C4-2B (cell line): ENCODE results near the gene RADIL.

ENCODE experiments used
- H3K27ac ChIP-seq: fragments of 450-650 bp; 2 replicates; pipeline ENCODE4 v1.5.1; 2017
- ZFX ChIP-seq: fragments of 450-650 bp; IDR thresholded peaks from 2 replicates; pipeline ENCODE4 v1.6.1; 2017
- TF ChIP-seq, protein P1 (sequence below): fragments of 450-650 bp; conservative IDR thresholded peaks from 2 replicates; pipeline ENCODE4 v1.5.1; 2017; ENCODE audit warnings: mild to moderate bottlenecking

The RADIL gene

DNA sequence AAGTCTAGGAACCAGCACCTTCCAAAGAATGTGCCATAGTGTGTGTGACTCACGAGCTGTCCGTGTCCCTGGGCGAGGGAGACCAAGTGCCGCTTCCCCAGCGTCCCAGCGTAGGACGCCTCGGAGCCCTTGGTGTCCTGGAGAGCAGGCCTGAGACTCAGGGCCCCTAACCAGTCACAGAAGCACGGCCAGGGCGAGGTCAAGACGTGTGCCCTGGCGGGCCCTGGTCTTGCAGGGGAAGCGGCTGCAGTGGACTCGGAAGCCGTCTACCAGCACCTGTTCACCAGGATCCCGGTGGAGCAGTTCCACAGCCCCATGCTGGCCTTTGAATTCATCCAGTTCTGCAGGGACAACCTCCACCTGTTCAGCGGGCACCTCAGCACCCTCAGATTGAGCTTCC is 97.5 kb downstream of the RADIL start:
- no peak overlapping the region for H3K27ac ChIP-seq
- no peak for TF ChIP-seq ZFX
- TF ChIP-seq, protein P1, sequence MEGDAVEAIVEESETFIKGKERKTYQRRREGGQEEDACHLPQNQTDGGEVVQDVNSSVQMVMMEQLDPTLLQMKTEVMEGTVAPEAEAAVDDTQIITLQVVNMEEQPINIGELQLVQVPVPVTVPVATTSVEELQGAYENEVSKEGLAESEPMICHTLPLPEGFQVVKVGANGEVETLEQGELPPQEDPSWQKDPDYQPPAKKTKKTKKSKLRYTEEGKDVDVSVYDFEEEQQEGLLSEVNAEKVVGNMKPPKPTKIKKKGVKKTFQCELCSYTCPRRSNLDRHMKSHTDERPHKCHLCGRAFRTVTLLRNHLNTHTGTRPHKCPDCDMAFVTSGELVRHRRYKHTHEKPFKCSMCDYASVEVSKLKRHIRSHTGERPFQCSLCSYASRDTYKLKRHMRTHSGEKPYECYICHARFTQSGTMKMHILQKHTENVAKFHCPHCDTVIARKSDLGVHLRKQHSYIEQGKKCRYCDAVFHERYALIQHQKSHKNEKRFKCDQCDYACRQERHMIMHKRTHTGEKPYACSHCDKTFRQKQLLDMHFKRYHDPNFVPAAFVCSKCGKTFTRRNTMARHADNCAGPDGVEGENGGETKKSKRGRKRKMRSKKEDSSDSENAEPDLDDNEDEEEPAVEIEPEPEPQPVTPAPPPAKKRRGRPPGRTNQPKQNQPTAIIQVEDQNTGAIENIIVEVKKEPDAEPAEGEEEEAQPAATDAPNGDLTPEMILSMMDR, result no peak

DNA sequence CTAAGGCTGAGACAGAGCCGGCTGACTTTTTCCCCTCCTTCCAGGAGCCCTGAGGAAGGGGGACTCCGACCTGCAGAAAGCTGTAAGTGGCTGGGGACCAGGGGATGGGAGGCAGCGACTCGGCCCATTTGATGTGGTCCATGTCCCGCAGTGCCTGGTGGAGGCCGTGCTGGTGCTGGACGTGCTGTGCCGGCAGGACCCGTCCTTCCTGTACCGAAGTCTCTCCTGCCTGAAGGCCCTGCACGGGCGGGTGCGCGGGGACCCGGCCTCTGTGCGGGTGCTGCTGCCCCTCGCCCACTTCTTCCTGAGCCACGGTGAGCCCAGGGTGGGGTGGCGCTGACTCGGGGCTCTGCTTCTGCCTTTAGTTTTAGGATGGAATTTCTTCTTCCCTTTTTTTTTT is 98.1 kb downstream of the RADIL start:
- H3K27ac ChIP-seq, result no peak overlapping the region
- TF ChIP-seq ZFX, result no peak
- TF ChIP-seq, protein P1, result no peak

DNA sequence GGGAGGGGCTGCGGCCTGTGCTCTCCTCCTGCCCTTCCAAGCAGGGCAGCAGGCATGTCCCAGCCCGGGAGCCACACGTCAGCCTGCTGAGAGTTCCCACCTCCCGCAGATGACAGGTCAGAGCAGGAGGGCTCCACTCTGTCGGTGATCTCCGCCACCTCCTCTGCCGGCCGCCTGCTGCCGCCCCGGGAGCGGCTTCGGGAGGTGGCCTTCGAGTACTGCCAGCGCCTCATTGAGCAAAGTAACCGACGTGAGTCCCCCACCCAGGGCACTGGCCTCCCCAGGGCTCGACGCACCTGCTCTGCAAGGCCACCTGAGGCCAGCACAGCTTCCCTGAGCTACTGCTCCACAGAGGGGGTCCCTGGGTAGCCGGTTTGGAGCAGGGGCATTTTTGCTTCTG is 98.7 kb downstream of the RADIL start:
- no peak overlapping the region for H3K27ac ChIP-seq
- TF ChIP-seq, protein P1, result no peak
- no peak for TF ChIP-seq ZFX

DNA sequence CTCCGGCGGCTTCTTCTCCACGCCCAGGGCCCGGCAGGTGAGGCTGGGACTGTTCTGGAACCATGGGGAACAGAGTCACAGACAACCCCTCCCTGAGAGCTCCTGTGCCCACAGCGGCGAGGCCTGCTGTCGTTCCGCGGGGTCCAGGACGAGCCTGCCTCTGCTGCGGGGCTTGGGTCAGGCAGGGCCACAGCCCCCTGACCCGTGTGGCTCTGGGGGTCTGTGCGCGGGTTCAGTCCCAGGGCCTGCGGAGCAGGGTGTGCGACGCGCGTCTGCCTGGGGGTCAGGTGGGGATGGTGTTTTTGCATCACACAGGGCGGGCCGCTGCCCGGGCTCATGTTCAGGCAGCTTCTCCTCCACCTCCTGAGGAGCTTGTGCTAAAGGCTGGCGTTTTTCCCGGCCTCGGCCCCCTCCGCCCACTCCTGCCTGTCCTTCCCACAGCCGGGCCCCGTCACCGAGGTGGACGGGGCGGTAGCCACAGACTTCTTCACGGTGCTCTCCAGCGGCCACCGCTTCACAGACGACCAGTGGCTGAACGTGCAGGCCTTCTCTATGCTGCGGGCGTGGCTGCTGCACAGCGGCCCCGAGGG is 99.7 kb downstream of the RADIL start:
- TF ChIP-seq ZFX, result no peak
- TF ChIP-seq, protein P1, result no peak
- H3K27ac ChIP-seq, result no peak overlapping the region

DNA sequence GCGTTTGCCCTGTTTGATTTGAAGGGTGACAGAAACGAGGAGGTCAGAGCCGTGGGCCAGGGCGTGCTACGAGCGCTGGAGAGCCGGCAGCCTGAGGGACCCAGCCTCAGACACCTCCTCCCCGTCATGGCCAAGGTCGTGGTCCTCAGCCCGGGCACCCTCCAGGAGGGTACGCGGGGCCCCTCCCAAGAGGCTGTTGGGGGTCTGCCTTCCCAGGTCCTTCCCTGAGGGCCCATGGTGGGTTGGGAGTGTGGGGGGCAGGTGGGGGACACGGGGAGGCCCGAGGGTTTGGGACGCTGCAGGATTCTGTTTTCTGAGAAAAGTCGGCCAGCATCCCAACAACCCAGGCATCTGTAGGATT is 100.2 kb downstream of the RADIL start:
- no peak for TF ChIP-seq ZFX
- TF ChIP-seq, protein P1, result no peak
- H3K27ac ChIP-seq, result no peak overlapping the region

DNA sequence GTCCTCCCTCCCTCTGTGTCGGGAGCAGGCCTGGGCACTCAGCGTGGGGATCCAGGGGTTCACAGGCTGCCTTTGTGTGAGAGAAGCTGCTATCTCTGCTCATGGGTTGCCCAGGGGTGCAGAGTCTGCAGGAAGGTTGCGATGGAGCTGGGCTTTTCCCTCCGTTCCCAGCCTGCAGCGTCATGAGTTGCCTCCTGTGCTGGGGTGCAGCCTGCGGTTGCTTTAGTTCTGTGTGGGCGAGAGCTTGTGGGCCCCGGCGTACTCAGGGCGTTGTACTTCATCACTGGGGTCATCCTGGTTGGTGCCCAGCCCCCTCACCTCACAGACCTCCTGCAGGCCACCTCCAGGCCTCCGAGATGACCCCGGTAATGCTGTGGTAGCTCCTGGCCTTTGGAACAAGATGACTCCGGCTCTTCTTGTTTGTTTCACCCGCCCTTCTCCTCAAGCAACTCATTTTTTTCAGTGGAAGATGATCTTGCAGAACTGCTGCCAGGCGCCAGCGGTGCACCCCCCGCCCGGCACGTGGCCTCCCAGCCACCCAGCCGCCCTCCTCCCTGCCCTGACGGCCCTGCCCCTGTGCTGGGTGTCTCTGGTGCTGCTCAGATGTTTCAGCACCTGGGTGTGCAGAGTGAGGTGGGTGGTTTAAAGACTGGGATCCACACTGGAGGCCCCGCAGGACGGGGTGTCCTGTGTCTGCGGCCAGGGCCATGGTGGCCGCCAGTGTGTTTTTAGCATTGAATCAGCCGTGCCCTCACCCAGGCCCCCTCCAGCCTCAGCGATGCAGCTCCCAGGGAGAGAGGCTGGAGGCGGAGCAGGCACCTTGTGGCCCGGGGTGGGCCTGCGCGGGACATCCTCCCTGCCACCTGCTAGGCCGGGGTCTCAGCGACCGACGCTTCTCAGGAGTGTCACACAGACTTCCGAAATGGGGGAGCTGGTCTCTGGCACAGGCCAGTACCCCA is 100.9 kb downstream of the RADIL start:
- H3K27ac ChIP-seq, result no peak overlapping the region
- TF ChIP-seq ZFX, result no peak
- TF ChIP-seq, protein P1, result no peak

DNA sequence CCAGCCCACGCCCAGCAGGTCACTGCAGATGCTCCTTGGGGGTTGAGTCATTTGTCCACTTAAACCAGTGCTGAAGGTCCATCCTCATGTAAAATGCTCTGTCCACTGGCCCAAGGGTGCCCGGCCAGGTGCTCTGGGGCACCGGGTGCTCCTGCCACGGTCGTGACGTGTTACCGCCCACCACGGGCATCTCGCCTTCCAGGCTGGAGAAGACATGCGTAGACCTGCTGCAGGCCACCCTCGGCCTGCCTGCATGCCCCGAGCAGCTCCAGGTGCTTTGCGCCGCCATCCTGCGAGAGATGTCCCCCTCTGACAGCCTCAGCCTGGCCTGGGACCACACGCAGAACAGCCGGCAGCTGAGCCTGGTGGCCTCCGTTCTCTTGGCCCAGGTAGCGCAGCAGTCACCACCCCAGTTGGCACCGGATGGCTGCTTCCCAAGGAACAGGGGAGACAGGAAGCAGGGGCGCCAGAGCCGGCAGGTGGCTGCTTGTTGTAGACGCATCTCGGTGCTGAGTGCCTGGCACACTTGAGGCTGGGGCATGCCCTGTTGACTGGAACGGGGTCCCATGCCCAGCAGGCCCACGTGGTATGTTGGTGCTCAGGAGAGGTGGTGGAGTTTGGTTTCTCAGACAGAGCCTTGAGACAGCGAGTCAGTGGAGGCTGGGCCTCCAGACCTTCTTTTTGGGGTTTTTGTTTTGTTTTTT is 102.0 kb downstream of the RADIL start:
- H3K27ac ChIP-seq, result no peak overlapping the region
- TF ChIP-seq, protein P1, result no peak
- no peak for TF ChIP-seq ZFX
